HG03520 (cell line): ENCODE measurements around the gene ALPL.

Experiments used
- ATAC-seq: cut with Tn5 transposase; IDR thresholded peaks from one replicate; pipeline ENCODE4 v1.9.1; 2021; ENCODE audit warnings: mild to moderate bottlenecking, moderate library complexity; ENCODE audit not compliant: unreplicated experiment

The ALPL gene

DNA sequence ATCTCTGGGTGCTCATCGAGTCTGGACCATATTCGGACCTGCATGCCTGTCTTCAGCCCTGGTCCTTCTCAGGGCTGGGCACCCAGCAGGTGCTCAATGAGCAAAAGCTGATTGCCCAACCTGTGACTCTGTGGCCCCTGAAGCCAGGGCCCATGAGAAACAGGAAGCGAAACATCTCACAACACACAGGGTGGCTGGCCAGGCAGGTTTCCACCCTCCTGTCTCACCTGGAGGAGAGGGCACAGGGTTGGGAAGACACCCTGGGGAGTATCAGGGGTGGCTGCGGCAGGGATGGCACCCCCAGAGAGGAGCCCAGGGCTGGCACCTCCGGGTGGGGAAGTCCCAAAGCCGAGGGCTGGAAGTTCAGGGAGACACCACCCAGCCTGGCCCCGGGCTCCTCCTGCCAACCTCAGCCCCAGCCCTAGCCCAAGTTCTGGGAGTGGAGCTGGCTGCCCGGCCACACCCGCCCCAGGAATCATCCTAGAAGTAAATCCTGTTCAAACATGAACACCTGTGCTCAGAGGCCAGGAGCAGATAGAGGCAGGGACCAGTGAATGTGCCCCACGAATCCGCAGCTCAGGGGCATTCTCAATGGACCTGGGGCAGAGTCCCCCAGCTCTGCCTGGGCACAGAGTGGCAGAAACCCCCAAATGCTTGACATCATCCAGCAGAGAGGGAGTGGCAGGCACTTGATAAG lies 105.3 kb downstream of the ALPL start:
- ATAC-seq: no peak

DNA sequence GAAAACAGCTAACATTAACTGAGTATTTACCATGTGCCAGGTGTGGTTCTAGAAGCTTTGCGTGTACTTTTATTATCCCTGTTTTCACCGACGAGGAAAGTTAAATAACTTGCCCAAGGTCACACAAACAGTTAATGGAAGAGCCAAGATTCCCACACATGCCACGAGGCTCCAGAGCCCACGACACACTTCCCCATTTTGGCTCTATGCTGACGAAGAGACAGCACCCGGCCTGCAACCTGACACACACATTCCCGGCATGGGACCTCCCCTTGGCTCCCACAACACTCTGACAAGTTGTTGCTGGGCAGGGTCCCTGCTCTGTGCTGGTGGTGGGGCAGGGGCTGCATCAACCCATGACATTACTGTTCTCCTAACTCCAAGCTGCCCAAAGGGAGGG lies 107.1 kb downstream of the ALPL start:
- no peak for ATAC-seq

DNA sequence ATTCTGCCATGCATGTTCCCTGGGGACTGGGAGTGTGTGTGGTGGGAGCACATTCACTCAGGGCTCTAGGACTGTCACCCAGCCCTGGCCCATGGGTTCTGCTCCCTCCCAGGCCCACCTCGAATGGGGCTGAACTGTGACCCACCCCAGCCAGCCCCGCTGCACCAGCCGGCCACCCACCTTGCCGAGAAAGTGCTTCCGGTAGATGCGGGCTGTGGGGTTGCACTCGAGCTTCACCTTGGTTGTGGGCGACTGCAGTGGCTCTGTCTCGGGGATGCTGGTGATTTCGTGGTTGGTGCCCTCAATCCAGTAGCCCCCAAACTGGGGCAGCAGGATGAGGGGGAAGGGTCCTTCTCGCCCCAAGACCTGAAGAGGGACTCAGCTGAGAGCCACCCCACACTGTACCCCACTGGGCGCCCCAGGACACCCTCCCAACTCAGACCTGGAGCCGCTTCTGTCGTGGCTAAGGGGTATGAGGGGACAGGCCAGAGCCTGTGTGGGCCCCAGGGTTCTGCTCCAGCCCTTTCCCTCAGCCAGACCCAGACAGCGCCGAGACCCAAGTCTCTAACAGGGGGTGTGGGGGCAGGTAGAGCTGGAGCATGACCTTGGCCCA lies 108.0 kb downstream of the ALPL start:
- ATAC-seq: no peak

- no peak for ATAC-seq
These were observed 108.8 kb downstream of the ALPL start for GRCh38 chr1:21618059-21618458.

- no peak for ATAC-seq
These were observed 109.5 kb downstream of the ALPL start for GRCh38 chr1:21618561-21619374.

GRCh38 chr1:21619375-21619947 lies 110.2 kb downstream of the ALPL start:
- ATAC-seq: no peak

DNA sequence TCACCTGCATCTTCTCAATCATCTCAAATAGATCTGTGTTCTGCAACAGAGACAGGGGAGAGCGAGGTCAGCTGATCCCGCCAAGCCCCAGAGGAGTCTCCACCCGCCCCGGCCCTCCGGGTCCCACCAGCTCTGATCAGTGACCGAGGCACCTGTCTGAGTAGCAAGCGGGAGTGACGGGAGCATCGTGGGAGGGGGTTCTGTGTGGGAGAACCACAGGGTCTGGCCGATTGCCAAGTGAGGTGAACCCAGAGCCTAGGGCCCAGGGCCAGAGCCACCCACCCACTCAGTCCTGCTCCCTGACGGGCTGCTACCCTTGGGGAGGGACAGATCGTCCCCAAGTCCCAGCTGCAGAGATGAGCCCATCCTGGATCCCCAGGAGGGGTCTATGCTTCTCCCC lies 110.8 kb downstream of the ALPL start:
- no peak for ATAC-seq

DNA sequence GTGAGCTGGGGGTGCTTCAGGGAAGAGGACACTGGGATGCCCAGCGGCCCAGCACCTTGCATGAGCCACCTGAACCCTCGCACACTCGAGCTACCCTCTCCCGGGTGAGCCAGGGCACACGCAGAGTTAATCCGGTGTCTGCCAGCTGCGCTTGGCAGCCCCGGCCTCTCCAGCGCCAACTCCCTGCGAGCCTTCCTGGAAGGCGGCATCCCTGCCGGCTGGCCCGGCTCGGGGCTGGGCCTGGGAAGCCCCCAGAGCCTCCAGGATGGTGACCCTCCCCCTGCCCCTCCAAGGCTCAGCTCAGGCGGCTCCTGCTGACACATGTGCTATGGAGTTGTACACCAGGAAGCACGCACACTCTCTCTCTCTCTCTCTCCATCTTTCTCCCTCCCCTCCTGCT lies 111.3 kb downstream of the ALPL start:
- no peak for ATAC-seq

DNA sequence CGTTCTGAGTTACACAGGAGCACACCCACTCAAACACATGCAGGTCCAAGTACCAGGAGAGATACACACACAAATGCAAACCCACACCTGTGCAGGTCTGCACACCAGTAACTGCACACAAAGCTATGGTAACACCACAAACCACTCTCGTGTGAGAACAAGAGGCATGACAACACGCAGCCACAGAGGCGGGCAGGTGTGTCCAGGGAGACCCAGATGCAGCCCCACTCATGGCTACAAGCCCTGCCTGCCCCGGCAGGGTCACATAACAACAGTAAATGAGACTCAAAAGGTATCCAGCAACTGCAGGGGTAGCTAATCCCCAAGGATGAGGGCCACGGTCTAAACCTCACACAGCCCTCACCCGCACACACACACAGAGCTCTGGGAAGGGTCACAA lies 111.8 kb downstream of the ALPL start:
- no peak for ATAC-seq

DNA sequence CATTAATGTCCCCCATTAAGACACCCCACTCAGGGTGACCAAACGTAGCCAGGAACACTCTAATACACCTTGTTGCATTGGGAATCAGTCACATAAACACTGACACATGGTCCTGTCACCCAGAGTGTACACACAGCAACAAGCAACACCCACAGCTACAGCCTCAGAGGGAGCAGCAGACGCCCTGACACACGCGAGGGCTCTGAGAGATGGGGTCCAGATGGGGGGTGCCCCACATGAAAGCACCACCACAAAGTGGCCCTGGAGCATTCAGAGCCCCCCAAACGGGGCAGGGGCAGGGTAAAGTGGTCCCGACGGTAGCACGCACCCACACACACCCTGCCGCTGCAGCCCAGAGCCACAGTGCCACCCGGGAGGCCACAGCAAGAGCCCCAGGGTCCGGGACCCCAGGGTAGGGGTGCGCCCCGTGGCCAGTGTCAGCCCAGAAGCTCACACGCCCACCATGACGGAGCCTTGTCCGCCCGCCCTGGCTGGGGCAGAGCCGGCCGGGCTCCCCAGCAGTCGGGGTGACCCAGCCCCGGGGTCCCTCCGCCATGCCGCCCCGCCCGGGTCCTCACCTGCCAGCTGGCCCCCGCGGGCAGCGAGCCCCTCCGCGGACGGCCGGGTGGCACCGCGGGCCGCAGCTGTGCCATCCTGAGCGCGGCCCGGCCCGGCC lies 112.7 kb downstream of the ALPL start:
- ATAC-seq: no peak

DNA sequence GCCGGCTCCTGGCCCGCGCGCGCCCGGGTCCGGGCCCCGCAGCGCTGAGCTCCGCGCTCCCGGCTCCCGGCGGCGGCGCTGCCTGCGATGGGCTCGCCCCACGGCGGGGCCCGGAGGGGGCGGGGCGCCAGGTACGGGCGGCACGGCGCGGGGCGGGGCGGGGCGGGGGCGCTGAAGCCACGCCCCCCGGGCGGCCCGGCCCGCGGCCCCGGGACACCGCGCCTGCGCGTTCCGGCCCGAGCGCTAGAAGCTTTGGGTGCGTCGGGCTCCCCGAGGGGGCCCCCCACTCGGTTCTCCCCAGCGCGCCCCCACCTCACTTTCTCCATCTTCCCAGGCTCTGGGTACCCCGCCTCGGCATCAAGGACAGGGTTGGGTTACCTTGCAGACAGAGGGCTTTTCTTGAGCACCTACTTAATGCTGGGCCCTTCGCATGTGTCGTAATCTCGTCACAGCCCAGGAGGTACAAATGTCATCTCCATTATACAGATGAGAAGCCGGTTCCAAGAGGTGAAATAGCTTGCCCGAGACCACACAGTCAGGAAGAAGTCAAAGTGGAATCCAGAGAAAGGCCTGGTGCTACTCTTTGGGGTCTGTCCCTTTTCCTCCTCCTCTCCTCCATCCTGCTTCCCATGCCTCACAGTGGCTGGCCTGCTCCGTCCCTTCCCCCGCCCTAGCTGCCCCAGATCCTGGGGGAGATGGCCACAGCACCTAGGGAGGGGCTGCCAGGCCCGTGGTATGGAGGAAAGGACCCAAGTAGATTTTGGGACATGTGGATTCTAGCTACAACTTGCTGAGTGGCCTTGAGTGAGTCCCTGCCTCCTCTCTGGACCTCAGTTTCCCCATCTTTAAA lies 113.5 kb downstream of the ALPL start:
- no peak for ATAC-seq

DNA sequence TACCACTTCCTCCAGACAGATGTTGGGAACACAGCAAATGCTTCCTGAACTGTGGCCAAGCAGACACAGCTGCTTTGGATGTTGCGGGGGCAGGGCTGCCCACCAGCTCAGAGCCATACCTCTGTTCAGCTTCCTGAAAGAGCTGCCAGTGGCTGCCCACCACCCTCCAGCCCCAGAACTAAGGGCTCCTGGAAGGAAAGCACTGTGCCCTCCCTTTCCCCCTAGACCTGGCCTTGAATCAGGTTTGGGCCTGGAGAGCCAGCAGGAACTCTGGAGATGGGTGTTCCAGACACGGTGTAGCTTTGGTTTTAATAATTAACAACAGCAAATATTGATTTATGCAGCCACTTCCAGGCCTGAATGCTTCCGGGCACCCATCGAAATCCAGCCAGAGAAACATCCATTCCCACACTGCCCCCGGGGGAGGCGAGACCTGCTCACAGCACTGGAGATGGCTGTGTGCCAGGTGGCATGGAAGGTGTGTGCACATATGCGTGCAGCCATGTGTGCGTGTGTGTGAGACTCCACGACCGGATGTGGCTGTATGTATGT lies 114.3 kb downstream of the ALPL start:
- ATAC-seq: no peak

GRCh38 chr1:21624571-21625389 lies 115.6 kb downstream of the ALPL start:
- ATAC-seq: no peak

GRCh38 chr1:21625390-21626190 lies 116.4 kb downstream of the ALPL start:
- ATAC-seq: no peak

DNA sequence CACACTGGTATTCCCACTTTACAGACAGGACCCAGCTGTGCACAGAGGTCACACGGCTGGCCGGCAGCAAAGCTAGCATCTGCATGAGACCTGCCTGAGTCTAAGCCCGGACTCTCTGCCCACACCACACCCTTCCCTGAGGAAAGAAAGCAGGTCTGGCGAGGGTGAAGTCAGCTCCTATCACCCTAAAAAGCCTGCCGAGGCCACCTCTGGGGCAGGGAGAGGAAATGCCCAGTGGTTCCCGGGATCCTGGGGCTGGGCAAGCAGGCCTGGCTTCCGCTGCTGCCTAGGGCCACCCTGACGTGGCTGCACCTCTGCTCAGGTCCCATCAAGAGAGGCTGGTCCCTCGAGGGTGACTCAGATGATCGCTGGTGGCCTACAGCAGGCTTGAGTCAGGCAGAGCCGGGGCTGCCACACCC lies 117.7 kb downstream of the ALPL start:
- ATAC-seq: no peak
